ENCODE measurements around the gene MAGEB1.

Gene MAGEB1

GRCh38 chrX:30301208-30301607 lies 54.3 kb downstream of the MAGEB1 start:
- no peak for DNase-seq
